Neural cell (in vitro differentiated cells): ENCODE data around the gene NAB2.

Experiments used
- CTCF ChIP-seq: fragments of 450-650 bp; IDR thresholded peaks from 2 replicates; pipeline ENCODE4 v1.5.1; 2014; ENCODE audit warnings: antibody characterized with exemption, mild to moderate bottlenecking, moderate library complexity; ENCODE audit not compliant: poor library complexity, severe bottlenecking
- EZH2 ChIP-seq: fragments of 200-600, 300-800 bp; shearing (Covaris generic), sonication (generic); IDR thresholded peaks from 2 replicates; pipeline ENCODE4 v1.6.1; 2014; ENCODE audit warnings: antibody characterized with exemption, low read length, borderline replicate concordance, mild to moderate bottlenecking; ENCODE audit not compliant: insufficient read depth, poor library complexity, severe bottlenecking
- MXI1 ChIP-seq: fragments of 450-650 bp; conservative IDR thresholded peaks from 2 replicates; pipeline ENCODE4 v1.6.1; 2014; ENCODE audit warnings: antibody characterized with exemption, mild to moderate bottlenecking; ENCODE audit not compliant: poor library complexity, severe bottlenecking
- POLR2AphosphoS5 ChIP-seq: IDR thresholded peaks from 2 replicates; pipeline ENCODE4 v1.6.1; 2012
- RAD21 ChIP-seq: fragments of 450-650 bp; conservative IDR thresholded peaks from 2 replicates; pipeline ENCODE4 v1.6.1; 2014; ENCODE audit warnings: antibody characterized with exemption, mild to moderate bottlenecking, moderate library complexity
- REST ChIP-seq: IDR thresholded peaks from 2 replicates; pipeline ENCODE4 v1.6.1; 2012; ENCODE audit warnings: borderline replicate concordance
- TAF1 ChIP-seq: IDR thresholded peaks from 2 replicates; pipeline ENCODE4 v1.6.1; 2012; ENCODE audit warnings: low read depth

DNA sequence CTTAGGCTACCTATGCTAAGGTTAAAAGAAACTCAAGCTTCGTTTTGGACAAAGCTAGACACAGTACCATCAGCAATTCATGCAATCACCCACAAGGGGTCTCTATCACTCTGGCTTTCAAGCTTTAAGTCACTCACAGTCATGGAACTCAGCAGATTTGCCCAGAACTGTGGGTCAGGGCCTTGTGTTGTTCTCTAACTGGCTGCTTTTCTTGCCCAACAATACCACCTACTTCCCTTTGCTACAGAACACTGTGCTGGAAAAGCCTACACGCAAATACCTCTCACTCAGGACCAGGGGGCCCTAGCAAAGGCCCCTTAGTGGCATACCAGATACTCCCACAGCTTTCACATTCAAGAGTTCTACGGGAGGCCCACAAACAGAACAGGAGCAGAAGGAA, 19.4 kb upstream of the NAB2 start:
- TF ChIP-seq POLR2AphosphoS5: no peak
- TF ChIP-seq CTCF: peak; percentile 91
- no peak for TF ChIP-seq REST
- peak; percentile 92 for TF ChIP-seq RAD21
- TF ChIP-seq TAF1: no peak
- TF ChIP-seq MXI1: no peak
- TF ChIP-seq EZH2: no peak
